SKM-1 (cell line): Measurements from ENCODE around the gene CENPF.
"Not testable (repeated sequence)": the region's sequence is repeated elsewhere in the genome, so short reads cannot be mapped to it uniquely, and the experiment has no call there.

Experiments
- DNase-seq: peaks from one replicate; lab custom pipeline; 2025; ENCODE audit not compliant: unreplicated experiment; lab: John Stamatoyannopoulos, UW

The CENPF gene

GRCh38 chr1:214658175-214658574 is 55.2 kb downstream of the CENPF start:
- no peak for DNase-seq

- DNase-seq = no peak
Measured at GRCh38 chr1:214658785-214659184, 55.8 kb downstream of the CENPF start.

GRCh38 chr1:214660190-214660589 is 57.2 kb downstream of the CENPF start:
- no peak for DNase-seq

- DNase-seq = no peak
Measured at GRCh38 chr1:214660900-214661299, 57.9 kb downstream of the CENPF start.

GRCh38 chr1:214662223-214662785 is 59.3 kb downstream of the CENPF start:
- no peak for DNase-seq

GRCh38 chr1:214664651-214665433 is 61.8 kb downstream of the CENPF start:
- no peak for DNase-seq

- DNase-seq = no peak
Measured at GRCh38 chr1:214665606-214666110, 62.7 kb downstream of the CENPF start.

GRCh38 chr1:214666674-214667073 is 63.7 kb downstream of the CENPF start:
- no peak for DNase-seq

- DNase-seq = no peak
Measured at GRCh38 chr1:214670098-214670497, 67.1 kb downstream of the CENPF start.

- DNase-seq = not testable (repeated sequence)
Measured at GRCh38 chr1:214673029-214673428, 70.0 kb downstream of the CENPF start.

- no peak for DNase-seq
Measured at GRCh38 chr1:214673576-214673975, 70.6 kb downstream of the CENPF start.

GRCh38 chr1:214675524-214675923 is 72.5 kb downstream of the CENPF start:
- DNase-seq = not testable (repeated sequence)

- DNase-seq = no peak
Measured at GRCh38 chr1:214676747-214677146, 73.8 kb downstream of the CENPF start.

GRCh38 chr1:214677945-214678344 is 75.0 kb downstream of the CENPF start:
- no peak for DNase-seq

- DNase-seq = no peak
Measured at GRCh38 chr1:214678386-214678785, 75.4 kb downstream of the CENPF start.

- no peak for DNase-seq
Measured at GRCh38 chr1:214683621-214684020, 80.6 kb downstream of the CENPF start.

GRCh38 chr1:214685906-214686305 is 82.9 kb downstream of the CENPF start:
- no peak for DNase-seq

- DNase-seq = no peak
Measured at GRCh38 chr1:214686497-214686896, 83.5 kb downstream of the CENPF start.

- no peak for DNase-seq
Measured at GRCh38 chr1:214688891-214689290, 85.9 kb downstream of the CENPF start.

- no peak for DNase-seq
Measured at GRCh38 chr1:214694769-214695168, 91.8 kb downstream of the CENPF start.

- no peak for DNase-seq
Measured at GRCh38 chr1:214698559-214698958, 95.6 kb downstream of the CENPF start.

GRCh38 chr1:214700437-214700836 is 97.4 kb downstream of the CENPF start:
- no peak for DNase-seq

GRCh38 chr1:214702556-214702955 is 99.6 kb downstream of the CENPF start:
- DNase-seq = no peak
